HepG2 (cell line): ENCODE measurements around the gene COPZ2. TPM values are rescaled to one million over a fixed set of nuclear protein-coding genes. Genes with fewer than 3 reads are reported as not detected.
A peak's percentile ranks its signal among the peaks of the same experiment; 100 is the strongest.

ENCODE experiments used
- AKNA ChIP-seq: sonication (generic); formaldehyde crosslinking; IDR thresholded peaks from 2 replicates; pipeline ENCODE4 v1.4.0; 2020; ENCODE audit warnings: missing genetic modification reagents, borderline replicate concordance
- KLF12 ChIP-seq: sonication (generic); formaldehyde crosslinking; IDR thresholded peaks from 2 replicates; pipeline ENCODE4 v1.4.0; 2020; ENCODE audit warnings: missing genetic modification reagents, borderline replicate concordance
- MAF1 ChIP-seq: sonication (generic); formaldehyde crosslinking; IDR thresholded peaks from 2 replicates; pipeline ENCODE4 v1.5.0; 2020; ENCODE audit warnings: missing genetic modification reagents, borderline replicate concordance
- NCOR1 ChIP-seq: fragments of 200-600 bp; sonication (generic); IDR thresholded peaks from 2 replicates; pipeline ENCODE4 v1.7.0; 2017; ENCODE audit warnings: antibody characterized with exemption, low read length, borderline replicate concordance
- SMAD9 ChIP-seq: sonication (generic); formaldehyde crosslinking; IDR thresholded peaks from 2 replicates; pipeline ENCODE4 v1.5.1; 2020; ENCODE audit warnings: mild to moderate bottlenecking, missing genetic modification reagents
- TCF7L2 ChIP-seq: IDR thresholded peaks from 2 replicates; pipeline ENCODE4 v1.6.1; 2011; ENCODE audit warnings: mild to moderate bottlenecking, low read depth, low read length, moderate library complexity
- TERF1 ChIP-seq: sonication (generic); formaldehyde crosslinking; IDR thresholded peaks from 2 replicates; pipeline ENCODE4 v1.8.0; 2022; ENCODE audit warnings: mild to moderate bottlenecking, missing genetic modification reagents, moderate library complexity
- TP53 ChIP-seq: sonication (generic); formaldehyde crosslinking; conservative IDR thresholded peaks from 2 replicates; pipeline ENCODE4 v1.4.0; 2020; ENCODE audit warnings: missing genetic modification reagents
- ZFP36L1 ChIP-seq: sonication (generic); formaldehyde crosslinking; IDR thresholded peaks from 2 replicates; pipeline ENCODE4 v1.8.0; 2022; ENCODE audit warnings: mild to moderate bottlenecking, missing genetic modification reagents, moderate library complexity
- ZNF772 ChIP-seq: sonication (generic); formaldehyde crosslinking; IDR thresholded peaks from 2 replicates; pipeline ENCODE4 v1.5.0; 2020; ENCODE audit warnings: mild to moderate bottlenecking, missing genetic modification reagents
- ZZZ3 ChIP-seq: sonication (generic); formaldehyde crosslinking; IDR thresholded peaks from 2 replicates; pipeline ENCODE4 v1.4.0; 2020; ENCODE audit warnings: missing genetic modification reagents, mild to moderate bottlenecking, borderline replicate concordance
- polyA plus RNA-seq, 8 experiments: library from polyadenylated mRNA; depleted of rRNA in 3 of 8; stranded (reverse) in 7 of 8; unstranded in 1 of 8; fragments of >200 nt; fragmentation: Illumina TruSeq in 4 of 8; extraction: Trizol in 4 of 8; gene quantifications; 2 replicates each; pipeline versions ENCODE4 v1.2.1 to v1.2.3, GENCODE V29; 2011 to 2016; ENCODE audit warnings: low read depth in 4 of 8, missing spikeins in 1 of 8, mixed read lengths in 1 of 8; ENCODE audit not compliant: insufficient read depth in 1 of 8
- total RNA-seq, 5 experiments: library from RNA; depleted of rRNA; stranded (reverse); fragments of >200 nt; fragmentation: Illumina TruSeq; extraction: Trizol; gene quantifications; 2 replicates each; pipeline ENCODE4 v1.2.3, GENCODE V29; 2016; ENCODE audit warnings: low read depth in 1 of 5
- TF ChIP-seq, protein P1 (sequence below): sonication (generic); formaldehyde crosslinking; IDR thresholded peaks from 2 replicates; pipeline ENCODE4; 2020; ENCODE audit warnings: missing genetic modification reagents, mild to moderate bottlenecking, borderline replicate concordance
- TF ChIP-seq, protein P2 (sequence below): sonication (generic); formaldehyde crosslinking; IDR thresholded peaks from 2 replicates; pipeline ENCODE4 v1.8.1; 2023; ENCODE audit warnings: mild to moderate bottlenecking, inconsistent platforms, moderate library complexity, missing genetic modification reagents, borderline replicate concordance

Gene COPZ2
- total and polyA plus RNA-seq, 2 of the 13 experiments (the other 11 are each of a cell fraction or from before 2014, with no cell fraction given), result 0.61 to 1.5 TPM

DNA sequence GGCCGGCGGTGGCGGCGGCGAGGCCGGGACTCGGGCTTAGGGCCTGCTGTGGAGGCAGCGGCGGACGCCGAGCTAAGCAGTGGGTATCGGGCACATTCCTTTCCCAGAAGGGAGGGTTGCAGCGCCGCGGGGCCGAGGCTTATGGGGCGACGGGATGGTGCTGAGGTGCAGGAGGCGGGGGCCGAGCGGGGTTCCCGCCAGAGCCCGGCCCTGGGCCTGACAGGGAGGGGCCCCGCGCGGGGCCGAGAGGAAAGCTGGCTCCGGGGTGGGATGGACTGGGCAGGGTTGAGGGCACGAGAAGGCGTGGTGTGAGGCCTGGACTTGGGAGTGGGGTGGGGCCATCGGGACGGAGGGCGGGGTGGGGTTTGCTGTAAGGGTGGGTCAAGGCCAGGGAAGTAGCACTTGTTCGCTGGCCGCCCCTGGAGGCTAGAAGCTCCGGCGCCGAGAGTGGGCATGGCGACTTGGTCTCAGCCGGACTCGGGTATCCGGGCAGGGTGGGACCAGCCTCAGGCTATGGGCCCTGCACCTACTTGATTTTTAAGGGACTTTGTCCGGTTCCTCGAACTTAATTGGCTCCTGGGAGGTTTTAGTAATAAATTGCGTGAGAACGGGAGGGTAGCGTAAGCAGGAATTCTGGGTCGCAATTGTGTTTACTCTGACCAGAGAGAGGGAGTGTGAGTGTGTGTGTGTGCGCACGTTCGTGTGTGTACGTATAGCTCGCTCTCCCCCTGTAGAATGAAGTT, 11.0 kb upstream of the COPZ2 start (continued):
- TF ChIP-seq TP53 (CRISPR knock-in tag), result no peak
- TF ChIP-seq MAF1 (CRISPR knock-in tag), result peak; percentile 60; the same call in 1 of the 2 replicates
- TF ChIP-seq, protein P1, sequence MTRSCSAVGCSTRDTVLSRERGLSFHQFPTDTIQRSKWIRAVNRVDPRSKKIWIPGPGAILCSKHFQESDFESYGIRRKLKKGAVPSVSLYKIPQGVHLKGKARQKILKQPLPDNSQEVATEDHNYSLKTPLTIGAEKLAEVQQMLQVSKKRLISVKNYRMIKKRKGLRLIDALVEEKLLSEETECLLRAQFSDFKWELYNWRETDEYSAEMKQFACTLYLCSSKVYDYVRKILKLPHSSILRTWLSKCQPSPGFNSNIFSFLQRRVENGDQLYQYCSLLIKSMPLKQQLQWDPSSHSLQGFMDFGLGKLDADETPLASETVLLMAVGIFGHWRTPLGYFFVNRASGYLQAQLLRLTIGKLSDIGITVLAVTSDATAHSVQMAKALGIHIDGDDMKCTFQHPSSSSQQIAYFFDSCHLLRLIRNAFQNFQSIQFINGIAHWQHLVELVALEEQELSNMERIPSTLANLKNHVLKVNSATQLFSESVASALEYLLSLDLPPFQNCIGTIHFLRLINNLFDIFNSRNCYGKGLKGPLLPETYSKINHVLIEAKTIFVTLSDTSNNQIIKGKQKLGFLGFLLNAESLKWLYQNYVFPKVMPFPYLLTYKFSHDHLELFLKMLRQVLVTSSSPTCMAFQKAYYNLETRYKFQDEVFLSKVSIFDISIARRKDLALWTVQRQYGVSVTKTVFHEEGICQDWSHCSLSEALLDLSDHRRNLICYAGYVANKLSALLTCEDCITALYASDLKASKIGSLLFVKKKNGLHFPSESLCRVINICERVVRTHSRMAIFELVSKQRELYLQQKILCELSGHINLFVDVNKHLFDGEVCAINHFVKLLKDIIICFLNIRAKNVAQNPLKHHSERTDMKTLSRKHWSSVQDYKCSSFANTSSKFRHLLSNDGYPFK (CRISPR knock-in tag), result peak; percentile 35; the same call in 1 of the 2 replicates
- TF ChIP-seq, protein P2, sequence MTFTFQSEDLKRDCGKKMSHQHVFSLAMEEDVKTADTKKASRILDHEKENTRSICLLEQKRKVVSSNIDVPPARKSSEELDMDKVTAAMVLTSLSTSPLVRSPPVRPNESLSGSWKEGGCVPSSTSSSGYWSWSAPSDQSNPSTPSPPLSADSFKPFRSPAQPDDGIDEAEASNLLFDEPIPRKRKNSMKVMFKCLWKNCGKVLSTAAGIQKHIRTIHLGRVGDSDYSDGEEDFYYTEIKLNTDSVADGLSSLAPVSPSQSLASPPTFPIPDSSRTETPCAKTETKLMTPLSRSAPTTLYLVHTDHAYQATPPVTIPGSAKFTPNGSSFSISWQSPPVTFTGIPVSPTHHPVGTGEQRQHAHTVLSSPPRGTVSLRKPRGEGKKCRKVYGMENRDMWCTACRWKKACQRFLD, result no peak
- no peak for TF ChIP-seq TERF1 (CRISPR knock-in tag)
- TF ChIP-seq KLF12 (CRISPR knock-in tag), result peak; percentile 75
- TF ChIP-seq TCF7L2, result no peak
- TF ChIP-seq ZZZ3 (CRISPR knock-in tag), result no peak
- TF ChIP-seq ZNF772 (CRISPR knock-in tag), result no peak; the same call in 1 of the 2 replicates
- TF ChIP-seq NCOR1, result peak; percentile 33; the same call in 1 of the 2 replicates
- TF ChIP-seq ZFP36L1, result no peak
- TF ChIP-seq SMAD9 (CRISPR knock-in tag), result no peak
- TF ChIP-seq AKNA (CRISPR knock-in tag), result no peak
